ENCODE results near the gene HDAC5.
A peak's percentile ranks its signal among the peaks of the same experiment; 100 is the strongest.

HDAC5 gene

DNA sequence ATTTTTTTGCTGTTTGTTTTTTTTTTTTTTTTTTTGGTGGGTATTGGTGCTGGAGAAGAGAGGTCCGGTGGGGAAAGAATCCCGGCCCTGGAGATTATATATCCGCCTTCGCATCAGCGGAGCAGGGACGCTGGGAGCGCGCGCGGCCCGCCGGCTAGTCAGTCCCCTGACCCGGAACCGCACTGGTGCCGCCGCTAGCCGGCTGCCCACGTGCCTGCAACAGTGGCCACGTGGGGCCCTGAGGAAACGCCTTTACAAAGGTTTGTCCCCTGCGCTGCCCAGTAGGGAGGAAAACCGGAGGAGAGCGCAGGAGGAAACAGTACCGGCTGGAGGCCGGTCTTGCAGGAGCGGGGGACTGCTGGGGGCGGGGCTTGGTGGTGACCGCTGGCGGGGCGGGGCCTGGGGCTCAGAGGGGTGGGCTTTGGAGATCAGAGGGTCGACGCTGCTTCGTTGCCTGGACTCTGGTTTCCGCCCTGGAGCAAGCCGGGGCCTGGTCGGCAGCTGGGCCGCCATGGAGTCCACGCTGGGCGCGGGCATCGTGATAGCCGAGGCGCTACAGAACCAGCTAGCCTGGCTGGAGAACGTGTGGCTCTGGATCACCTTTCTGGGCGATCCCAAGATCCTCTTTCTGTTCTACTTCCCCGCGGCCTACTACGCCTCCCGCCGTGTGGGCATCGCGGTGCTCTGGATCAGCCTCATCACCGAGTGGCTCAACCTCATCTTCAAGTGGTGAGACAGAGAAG lies 52.8 kb downstream of the HDAC5 start, which contains the start of gene G6PC3 (continued):
- peak; percentile 85 for TF ChIP-seq ZNF501 (tag by site-specific recombination; IDR thresholded peaks at IDR 0.05)
- TF ChIP-seq, protein P1, sequence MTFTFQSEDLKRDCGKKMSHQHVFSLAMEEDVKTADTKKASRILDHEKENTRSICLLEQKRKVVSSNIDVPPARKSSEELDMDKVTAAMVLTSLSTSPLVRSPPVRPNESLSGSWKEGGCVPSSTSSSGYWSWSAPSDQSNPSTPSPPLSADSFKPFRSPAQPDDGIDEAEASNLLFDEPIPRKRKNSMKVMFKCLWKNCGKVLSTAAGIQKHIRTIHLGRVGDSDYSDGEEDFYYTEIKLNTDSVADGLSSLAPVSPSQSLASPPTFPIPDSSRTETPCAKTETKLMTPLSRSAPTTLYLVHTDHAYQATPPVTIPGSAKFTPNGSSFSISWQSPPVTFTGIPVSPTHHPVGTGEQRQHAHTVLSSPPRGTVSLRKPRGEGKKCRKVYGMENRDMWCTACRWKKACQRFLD (tag by site-specific recombination; IDR thresholded peaks at IDR 0.05), result peak; percentile 97
- peak; percentile 57; the same call in 1 of the 2 replicates for TF ChIP-seq ZNF561 (tag by site-specific recombination; IDR thresholded peaks at IDR 0.05; ENCODE audit: borderline replicate concordance)
- TF ChIP-seq ZNF521 (tag by site-specific recombination; IDR thresholded peaks at IDR 0.05), result no peak
- TF ChIP-seq, protein P2, sequence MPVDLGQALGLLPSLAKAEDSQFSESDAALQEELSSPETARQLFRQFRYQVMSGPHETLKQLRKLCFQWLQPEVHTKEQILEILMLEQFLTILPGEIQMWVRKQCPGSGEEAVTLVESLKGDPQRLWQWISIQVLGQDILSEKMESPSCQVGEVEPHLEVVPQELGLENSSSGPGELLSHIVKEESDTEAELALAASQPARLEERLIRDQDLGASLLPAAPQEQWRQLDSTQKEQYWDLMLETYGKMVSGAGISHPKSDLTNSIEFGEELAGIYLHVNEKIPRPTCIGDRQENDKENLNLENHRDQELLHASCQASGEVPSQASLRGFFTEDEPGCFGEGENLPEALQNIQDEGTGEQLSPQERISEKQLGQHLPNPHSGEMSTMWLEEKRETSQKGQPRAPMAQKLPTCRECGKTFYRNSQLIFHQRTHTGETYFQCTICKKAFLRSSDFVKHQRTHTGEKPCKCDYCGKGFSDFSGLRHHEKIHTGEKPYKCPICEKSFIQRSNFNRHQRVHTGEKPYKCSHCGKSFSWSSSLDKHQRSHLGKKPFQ (tag by site-specific recombination; IDR thresholded peaks at IDR 0.05), result no peak
- no peak; the same call in none of the 2 replicates for TF ChIP-seq ZNF24 (tag by site-specific recombination; IDR thresholded peaks at IDR 0.05)
- TF ChIP-seq ZNF654 (tag by site-specific recombination; IDR thresholded peaks at IDR 0.05; ENCODE audit: low read depth), result no peak
- TF ChIP-seq SCRT1 (tag by site-specific recombination; IDR thresholded peaks at IDR 0.05; ENCODE audit: borderline replicate concordance), result no peak
- TF ChIP-seq, protein P3, sequence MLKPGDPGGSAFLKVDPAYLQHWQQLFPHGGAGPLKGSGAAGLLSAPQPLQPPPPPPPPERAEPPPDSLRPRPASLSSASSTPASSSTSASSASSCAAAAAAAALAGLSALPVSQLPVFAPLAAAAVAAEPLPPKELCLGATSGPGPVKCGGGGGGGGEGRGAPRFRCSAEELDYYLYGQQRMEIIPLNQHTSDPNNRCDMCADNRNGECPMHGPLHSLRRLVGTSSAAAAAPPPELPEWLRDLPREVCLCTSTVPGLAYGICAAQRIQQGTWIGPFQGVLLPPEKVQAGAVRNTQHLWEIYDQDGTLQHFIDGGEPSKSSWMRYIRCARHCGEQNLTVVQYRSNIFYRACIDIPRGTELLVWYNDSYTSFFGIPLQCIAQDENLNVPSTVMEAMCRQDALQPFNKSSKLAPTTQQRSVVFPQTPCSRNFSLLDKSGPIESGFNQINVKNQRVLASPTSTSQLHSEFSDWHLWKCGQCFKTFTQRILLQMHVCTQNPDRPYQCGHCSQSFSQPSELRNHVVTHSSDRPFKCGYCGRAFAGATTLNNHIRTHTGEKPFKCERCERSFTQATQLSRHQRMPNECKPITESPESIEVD (tag by site-specific recombination; IDR thresholded peaks at IDR 0.05), result no peak
- TF ChIP-seq ZNF292 (tag by site-specific recombination; IDR thresholded peaks at IDR 0.05; ENCODE audit: borderline replicate concordance, low read depth), result no peak
- TF ChIP-seq ZNF223 (tag by site-specific recombination; IDR thresholded peaks at IDR 0.05), result peak; percentile 64; the same call in 1 of the 2 replicates
- TF ChIP-seq, protein P4, sequence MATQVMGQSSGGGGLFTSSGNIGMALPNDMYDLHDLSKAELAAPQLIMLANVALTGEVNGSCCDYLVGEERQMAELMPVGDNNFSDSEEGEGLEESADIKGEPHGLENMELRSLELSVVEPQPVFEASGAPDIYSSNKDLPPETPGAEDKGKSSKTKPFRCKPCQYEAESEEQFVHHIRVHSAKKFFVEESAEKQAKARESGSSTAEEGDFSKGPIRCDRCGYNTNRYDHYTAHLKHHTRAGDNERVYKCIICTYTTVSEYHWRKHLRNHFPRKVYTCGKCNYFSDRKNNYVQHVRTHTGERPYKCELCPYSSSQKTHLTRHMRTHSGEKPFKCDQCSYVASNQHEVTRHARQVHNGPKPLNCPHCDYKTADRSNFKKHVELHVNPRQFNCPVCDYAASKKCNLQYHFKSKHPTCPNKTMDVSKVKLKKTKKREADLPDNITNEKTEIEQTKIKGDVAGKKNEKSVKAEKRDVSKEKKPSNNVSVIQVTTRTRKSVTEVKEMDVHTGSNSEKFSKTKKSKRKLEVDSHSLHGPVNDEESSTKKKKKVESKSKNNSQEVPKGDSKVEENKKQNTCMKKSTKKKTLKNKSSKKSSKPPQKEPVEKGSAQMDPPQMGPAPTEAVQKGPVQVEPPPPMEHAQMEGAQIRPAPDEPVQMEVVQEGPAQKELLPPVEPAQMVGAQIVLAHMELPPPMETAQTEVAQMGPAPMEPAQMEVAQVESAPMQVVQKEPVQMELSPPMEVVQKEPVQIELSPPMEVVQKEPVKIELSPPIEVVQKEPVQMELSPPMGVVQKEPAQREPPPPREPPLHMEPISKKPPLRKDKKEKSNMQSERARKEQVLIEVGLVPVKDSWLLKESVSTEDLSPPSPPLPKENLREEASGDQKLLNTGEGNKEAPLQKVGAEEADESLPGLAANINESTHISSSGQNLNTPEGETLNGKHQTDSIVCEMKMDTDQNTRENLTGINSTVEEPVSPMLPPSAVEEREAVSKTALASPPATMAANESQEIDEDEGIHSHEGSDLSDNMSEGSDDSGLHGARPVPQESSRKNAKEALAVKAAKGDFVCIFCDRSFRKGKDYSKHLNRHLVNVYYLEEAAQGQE (tag by site-specific recombination; IDR thresholded peaks at IDR 0.05), result no peak
- TF ChIP-seq, protein P5, sequence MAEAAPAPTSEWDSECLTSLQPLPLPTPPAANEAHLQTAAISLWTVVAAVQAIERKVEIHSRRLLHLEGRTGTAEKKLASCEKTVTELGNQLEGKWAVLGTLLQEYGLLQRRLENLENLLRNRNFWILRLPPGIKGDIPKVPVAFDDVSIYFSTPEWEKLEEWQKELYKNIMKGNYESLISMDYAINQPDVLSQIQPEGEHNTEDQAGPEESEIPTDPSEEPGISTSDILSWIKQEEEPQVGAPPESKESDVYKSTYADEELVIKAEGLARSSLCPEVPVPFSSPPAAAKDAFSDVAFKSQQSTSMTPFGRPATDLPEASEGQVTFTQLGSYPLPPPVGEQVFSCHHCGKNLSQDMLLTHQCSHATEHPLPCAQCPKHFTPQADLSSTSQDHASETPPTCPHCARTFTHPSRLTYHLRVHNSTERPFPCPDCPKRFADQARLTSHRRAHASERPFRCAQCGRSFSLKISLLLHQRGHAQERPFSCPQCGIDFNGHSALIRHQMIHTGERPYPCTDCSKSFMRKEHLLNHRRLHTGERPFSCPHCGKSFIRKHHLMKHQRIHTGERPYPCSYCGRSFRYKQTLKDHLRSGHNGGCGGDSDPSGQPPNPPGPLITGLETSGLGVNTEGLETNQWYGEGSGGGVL (tag by site-specific recombination; IDR thresholded peaks at IDR 0.05), result no peak
- no peak for TF ChIP-seq RBAK (tag by site-specific recombination; IDR thresholded peaks at IDR 0.05)
- TF ChIP-seq HOXC10 (CRISPR knock-in tag; IDR thresholded peaks at IDR 0.05), result no peak
- TF ChIP-seq, protein P6, sequence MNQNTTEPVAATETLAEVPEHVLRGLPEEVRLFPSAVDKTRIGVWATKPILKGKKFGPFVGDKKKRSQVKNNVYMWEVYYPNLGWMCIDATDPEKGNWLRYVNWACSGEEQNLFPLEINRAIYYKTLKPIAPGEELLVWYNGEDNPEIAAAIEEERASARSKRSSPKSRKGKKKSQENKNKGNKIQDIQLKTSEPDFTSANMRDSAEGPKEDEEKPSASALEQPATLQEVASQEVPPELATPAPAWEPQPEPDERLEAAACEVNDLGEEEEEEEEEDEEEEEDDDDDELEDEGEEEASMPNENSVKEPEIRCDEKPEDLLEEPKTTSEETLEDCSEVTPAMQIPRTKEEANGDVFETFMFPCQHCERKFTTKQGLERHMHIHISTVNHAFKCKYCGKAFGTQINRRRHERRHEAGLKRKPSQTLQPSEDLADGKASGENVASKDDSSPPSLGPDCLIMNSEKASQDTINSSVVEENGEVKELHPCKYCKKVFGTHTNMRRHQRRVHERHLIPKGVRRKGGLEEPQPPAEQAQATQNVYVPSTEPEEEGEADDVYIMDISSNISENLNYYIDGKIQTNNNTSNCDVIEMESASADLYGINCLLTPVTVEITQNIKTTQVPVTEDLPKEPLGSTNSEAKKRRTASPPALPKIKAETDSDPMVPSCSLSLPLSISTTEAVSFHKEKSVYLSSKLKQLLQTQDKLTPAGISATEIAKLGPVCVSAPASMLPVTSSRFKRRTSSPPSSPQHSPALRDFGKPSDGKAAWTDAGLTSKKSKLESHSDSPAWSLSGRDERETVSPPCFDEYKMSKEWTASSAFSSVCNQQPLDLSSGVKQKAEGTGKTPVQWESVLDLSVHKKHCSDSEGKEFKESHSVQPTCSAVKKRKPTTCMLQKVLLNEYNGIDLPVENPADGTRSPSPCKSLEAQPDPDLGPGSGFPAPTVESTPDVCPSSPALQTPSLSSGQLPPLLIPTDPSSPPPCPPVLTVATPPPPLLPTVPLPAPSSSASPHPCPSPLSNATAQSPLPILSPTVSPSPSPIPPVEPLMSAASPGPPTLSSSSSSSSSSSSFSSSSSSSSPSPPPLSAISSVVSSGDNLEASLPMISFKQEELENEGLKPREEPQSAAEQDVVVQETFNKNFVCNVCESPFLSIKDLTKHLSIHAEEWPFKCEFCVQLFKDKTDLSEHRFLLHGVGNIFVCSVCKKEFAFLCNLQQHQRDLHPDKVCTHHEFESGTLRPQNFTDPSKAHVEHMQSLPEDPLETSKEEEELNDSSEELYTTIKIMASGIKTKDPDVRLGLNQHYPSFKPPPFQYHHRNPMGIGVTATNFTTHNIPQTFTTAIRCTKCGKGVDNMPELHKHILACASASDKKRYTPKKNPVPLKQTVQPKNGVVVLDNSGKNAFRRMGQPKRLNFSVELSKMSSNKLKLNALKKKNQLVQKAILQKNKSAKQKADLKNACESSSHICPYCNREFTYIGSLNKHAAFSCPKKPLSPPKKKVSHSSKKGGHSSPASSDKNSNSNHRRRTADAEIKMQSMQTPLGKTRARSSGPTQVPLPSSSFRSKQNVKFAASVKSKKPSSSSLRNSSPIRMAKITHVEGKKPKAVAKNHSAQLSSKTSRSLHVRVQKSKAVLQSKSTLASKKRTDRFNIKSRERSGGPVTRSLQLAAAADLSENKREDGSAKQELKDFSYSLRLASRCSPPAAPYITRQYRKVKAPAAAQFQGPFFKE (tag by site-specific recombination; IDR thresholded peaks at IDR 0.05; ENCODE audit: borderline replicate concordance), result no peak
- TF ChIP-seq, protein P7, sequence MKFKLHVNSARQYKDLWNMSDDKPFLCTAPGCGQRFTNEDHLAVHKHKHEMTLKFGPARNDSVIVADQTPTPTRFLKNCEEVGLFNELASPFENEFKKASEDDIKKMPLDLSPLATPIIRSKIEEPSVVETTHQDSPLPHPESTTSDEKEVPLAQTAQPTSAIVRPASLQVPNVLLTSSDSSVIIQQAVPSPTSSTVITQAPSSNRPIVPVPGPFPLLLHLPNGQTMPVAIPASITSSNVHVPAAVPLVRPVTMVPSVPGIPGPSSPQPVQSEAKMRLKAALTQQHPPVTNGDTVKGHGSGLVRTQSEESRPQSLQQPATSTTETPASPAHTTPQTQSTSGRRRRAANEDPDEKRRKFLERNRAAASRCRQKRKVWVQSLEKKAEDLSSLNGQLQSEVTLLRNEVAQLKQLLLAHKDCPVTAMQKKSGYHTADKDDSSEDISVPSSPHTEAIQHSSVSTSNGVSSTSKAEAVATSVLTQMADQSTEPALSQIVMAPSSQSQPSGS (tag by site-specific recombination; IDR thresholded peaks at IDR 0.05; ENCODE audit: low read depth), result no peak
- TF ChIP-seq ZBTB1 (tag by site-specific recombination; IDR thresholded peaks at IDR 0.05), result no peak
- TF ChIP-seq ZNF174 (tag by site-specific recombination; IDR thresholded peaks at IDR 0.05), result no peak
- no peak for TF ChIP-seq ZNF426 (tag by site-specific recombination; IDR thresholded peaks at IDR 0.05)
